Measurements from ENCODE around the gene NOS3.
"Not testable (repeated sequence)": the region's sequence is repeated elsewhere in the genome, so short reads cannot be mapped to it uniquely, and the experiment has no call there.

The NOS3 gene

DNA sequence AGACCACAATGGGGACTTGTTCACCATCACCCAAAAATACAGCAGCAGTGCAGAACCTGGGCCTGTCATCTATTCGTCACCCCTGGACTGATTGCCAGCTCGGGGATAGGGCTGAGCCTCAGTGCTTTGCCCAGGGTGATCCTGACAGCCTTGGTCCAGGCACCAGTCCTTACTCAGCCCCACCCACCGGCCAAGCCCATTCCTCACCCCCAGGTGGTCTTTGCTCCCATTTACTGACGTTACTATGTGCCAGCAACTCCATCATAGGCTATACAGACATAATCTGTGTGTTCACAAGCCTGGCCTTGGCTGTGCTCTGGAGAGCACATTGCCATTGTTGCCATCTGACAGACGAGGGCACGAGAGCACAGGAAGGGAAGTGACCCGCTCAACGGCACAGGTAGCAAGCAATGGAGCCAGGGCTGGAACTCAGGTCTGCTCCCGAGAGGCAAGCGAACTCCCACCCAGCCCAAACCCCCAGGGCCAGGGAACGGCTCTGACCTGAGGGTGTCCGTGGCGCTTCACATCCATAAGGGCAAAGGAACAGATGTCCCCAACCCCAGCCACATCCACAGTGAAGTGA lies 26.6 kb downstream of the NOS3 start:
- no peak for DNase-seq (ENCODE audit: low read depth)

DNA sequence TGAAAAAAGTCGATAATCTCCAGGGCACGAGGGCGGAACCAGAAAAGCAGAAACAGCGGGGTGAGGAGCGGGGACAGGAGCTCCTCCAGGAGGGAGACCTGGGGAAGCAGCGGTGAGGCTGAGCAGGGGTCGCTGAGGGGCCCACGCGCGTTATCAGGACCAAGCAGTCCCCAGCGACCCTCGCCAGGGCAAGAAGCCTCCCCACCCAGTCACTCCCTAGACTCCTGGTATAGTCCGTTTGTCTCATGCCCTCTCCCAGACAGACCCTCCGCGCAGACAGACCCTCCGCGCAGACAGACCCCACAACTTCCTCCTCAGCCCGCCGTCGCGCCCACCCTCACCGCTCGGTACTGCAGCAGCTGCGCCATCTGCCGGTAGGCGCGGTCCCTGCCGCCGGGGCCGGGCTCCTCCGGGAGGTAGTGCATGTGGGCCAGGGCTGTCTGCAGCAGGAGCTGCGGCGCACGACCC lies 27.2 kb downstream of the NOS3 start:
- DNase-seq (ENCODE audit: low read depth) = peak; percentile 85

DNA sequence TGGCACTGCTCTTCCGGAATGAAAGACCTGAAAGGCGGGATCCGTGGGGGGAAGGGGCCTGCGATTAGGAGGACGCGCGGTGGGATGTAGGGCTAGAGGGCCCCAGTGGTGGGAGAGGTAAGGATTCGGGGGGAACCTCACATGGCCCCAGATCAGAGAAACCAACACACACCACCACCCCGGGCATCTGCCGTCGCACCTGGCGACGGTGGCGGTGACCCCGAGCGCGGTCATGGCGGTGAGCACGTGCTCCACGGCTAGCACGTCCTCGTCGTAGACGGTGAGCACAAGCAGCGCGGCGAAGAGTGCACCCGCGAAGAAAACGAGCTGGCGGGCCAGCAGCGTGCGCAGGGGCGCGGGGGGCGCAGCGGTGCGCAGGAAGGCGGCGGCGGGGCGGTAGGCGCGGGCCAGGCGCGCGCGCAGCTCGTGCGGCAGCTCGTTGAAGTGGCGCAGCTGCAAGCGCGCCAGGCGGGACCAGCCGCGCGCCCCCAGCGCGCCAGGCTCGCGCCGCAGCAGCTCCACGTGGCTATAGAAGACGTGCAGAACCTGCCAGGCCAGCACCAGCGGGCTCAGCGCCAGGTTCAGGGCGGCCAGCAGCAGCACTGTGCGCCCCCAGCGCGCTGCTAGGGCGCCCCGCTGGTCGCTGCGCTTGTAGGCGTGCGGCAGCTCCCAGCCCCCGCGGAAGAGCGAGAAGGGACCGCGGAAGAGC lies 27.8 kb downstream of the NOS3 start:
- peak; percentile 54 for DNase-seq (ENCODE audit: low read depth)

DNA sequence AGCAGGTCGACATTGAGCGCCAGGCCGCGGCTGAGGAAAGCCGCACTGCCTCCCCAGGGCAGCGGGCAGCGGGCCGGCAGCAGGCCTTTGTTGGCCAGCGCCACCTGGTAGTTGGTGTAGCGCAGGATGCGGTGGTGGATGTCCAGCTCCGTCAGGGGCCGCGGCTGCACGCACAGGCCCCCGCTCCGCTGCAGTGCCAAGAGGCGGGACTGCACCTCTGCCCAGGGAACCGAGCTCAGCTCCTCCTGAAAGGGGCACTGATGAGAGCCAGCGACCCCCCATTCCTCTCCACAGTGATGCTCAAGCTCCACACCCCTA lies 28.3 kb downstream of the NOS3 start:
- DNase-seq (ENCODE audit: low read depth) = no peak

DNA sequence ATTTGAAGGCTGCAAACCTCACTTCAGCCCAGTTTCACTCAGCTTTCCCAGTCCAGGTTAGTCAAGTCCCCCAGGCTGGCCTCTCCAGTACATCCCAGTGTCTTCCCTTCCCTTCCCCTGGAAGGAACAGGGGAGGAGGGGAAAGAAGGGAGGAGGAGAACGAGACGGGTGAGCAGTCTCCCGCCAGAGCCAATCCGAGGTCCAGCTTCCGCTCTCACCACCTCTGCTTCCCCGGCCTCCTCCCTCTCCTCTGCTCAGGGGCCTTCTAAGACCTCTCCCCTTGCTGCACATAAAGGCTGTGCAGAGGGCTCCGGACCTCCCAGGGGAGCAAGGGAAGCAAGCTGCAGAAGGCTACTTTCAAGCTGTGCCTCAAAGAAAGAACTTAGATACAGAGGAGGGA lies 29.4 kb downstream of the NOS3 start:
- DNase-seq (ENCODE audit: low read depth) = no peak

DNA sequence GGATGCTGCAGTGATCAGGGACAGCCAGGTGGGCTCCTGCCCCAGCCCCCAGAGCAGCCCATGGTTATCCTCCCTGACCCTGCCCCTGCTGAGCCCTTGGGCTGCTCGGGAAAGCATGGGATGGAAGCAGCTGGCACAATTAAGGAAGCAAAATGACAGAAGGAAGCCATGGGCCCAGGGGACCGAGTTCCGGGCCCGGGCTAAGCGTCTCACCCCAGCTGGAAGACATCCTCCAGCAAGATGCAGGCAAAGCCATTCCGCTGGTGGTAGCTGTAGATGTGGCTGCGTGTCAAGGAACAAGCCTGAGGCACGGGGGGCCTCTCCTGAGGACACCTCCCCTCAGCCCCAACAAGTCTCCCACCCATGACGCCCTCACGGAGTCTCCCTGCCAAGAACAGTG lies 32.4 kb downstream of the NOS3 start:
- DNase-seq (ENCODE audit: low read depth) = no peak

GRCh38 chr7:151024435-151025056 lies 33.7 kb downstream of the NOS3 start, which contains the start of gene ATG9B:
Gene ATG9B, minus strand, starts transcription at chr7:151024494. Its CDS starts 71 bp downstream, at chr7:151024423.
- DNase-seq (ENCODE audit: low read depth) = no peak

DNA sequence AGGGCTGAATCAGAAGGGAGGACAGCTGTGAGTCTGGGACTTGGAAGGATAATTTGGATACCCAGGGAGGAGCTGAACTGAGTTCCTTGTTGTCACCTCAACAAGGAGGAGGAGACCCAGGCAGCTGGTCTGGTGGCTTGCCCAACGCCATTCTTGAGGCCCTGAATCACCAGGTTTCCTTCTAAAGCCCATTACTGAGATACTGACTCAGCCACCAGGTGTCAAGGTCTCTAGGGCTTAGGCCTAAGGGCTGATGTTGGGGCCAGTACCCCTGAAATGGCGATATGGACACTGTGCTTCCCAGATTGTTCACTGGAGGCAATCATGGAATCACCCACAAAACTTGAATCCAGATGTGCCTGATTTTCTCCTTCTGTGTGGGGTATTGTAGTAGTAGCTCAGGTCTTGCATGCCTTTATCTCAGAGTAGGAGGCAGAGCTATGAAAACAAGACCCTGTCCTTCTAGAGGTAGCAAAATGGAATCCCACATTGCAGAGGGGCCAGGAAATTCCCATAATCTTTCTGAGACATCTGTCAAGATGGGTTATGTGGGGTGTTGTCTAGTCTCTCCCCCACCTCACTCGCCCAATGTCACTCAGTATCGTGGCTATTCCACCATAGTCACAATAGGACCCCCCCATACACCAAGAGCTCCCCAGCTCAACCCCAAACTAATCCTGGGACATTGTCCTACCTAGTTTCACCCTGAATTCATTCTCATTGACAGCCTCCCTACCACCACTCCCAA lies 35.3 kb downstream of the NOS3 start:
- no peak for DNase-seq (ENCODE audit: low read depth)

- DNase-seq (ENCODE audit: low read depth) = not testable (repeated sequence)
Observed at GRCh38 chr7:151026771-151027727, 36.2 kb downstream of the NOS3 start.

GRCh38 chr7:151027728-151028130 lies 36.9 kb downstream of the NOS3 start:
- DNase-seq (ENCODE audit: low read depth) = not testable (repeated sequence)

DNA sequence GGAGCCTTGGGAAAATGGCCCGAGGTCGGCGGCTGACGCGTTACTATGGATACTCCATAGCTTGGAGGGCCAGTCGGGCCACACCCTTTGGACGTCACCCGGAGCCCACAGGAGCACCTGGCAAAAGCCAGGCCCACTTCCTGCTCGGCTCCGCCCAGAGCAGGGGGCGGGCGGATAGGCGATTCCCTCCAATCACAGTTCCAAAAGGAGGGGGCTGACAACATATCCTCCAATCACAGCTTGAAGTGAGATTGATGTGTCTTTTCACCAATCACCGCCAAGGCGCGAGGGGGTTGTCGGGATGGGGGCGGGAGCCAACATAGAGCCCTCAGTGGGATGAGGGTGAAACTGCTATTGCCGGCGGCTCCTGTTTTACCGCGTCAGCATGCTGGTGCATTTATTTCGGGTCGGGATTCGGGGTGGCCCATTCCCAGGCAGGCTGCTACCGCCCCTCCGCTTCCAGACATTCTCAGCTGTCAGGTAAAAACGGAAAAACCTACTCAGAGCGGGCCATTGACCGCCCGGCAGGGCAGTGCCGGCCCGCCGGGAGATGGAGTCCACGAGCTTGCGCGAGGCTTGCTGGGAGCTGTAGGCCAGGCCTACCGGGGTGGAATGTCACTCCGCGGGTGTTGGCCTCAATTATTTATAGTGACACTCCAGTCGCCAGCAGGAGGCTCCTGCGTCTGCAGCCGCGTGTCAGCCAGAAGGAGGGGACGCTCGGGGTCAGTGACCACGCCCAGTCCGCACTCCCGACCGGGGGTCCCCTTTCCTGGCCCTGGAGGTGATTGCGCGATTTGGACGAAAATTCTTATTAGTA lies 37.5 kb downstream of the NOS3 start, which contains the start of gene ABCB8:
ABCB8 (plus strand) TSS at position 320 of the 817 bp plus-strand sequence; CDS start at position 386, 66 bp downstream.
- DNase-seq (ENCODE audit: low read depth) = peak; percentile 96

DNA sequence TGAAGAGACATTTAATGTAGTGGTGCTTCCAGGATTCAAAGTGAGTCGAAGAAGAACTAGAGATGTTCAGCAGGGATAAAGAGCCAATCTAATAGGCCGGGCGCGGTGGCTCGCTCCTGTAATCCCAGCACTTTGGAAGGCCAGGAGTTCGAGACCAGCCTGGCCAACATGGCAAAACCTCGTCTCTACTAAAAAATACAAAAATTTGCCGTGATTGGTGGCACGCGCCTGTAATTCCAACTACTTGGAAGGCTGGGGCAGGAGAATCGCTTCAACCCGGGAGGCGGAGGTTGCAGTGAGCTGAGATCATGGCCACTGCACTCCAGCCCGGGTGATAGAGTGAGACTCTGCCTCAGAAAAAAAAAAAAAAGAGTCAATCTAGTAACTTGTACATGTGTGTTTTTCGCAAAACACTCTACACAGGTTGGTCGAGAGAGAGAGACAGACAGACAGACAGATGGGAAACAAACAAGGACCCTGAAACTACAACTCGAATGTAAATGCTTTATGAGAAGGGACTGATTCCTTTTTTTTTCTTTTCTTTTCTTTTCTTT lies 38.2 kb downstream of the NOS3 start:
- DNase-seq (ENCODE audit: low read depth) = no peak

- DNase-seq (ENCODE audit: low read depth) = no peak
Observed at GRCh38 chr7:151031011-151031410, 40.2 kb downstream of the NOS3 start.

DNA sequence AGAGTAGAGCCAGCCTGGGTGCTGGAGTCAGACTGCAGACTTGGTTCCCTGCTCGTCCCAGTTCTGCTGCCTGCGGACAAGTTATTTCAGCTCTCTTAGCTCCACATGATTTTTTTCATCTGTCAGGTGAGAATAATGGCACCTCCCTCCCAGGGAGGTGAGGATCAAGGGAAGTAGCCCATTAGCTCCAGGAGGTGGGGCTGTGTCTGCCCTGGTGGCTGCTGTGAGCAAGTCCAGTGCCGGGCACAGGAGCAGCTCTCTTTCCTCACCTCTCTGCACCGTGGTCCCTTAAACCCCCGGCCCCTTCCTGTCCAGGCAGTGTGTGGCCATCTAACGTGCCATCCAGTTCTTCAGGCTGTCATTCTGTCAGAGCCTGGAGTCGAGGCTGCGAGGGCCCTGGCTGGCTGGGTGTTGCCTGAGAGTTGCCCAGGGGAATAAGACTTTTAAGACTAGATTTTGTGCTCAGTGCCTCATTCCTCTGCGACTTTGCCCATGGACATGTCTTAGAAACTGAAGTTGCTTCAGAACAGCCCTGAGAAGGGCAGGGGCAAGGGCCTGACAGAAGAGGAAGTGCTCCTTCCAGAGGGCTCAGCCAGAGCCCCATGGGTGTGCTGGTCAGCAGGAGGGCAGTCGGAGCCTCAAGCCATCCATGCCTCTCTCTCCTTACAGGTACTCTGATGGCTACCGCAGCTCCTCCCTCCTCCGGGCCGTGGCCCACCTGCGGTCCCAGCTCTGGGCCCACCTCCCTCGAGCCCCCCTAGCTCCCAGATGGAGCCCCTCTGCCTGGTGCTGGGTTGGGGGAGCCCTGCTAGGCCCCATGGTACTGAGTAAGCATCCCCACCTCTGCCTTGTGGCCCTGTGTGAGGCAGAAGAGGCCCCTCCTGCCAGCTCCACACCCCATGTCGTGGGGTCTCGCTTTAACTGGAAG lies 42.4 kb downstream of the NOS3 start:
- DNase-seq (ENCODE audit: low read depth) = no peak

GRCh38 chr7:151033864-151034249 lies 43.0 kb downstream of the NOS3 start:
- DNase-seq (ENCODE audit: low read depth) = no peak

DNA sequence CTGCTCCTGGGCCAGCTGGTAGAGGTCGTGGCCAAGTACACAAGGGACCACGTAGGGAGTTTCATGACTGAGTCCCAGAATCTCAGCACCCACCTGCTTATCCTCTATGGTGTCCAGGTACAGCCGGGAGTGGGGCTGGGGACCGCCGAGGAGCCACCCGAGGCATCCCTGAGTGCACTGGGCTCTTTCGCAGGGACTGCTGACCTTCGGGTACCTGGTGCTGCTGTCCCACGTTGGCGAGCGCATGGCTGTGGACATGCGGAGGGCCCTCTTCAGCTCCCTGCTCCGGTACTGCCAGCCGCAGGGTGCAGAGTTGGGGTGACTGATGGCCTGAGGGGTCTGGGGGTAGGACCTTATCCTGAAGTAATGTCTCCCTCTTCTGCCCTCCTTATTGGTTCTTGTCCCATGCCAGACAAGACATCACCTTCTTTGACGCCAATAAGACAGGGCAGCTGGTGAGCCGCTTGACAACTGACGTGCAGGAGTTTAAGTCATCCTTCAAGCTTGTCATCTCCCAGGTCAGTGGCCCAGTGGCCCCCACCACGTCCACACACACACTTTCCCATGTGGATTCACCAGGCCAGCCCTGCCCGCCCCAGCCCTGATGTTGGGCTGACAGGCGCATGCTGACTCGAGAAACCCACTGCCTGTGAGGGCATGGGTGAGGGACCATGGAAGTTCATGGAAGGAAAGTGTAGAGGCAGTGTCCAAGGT lies 43.7 kb downstream of the NOS3 start:
- no peak for DNase-seq (ENCODE audit: low read depth)

DNA sequence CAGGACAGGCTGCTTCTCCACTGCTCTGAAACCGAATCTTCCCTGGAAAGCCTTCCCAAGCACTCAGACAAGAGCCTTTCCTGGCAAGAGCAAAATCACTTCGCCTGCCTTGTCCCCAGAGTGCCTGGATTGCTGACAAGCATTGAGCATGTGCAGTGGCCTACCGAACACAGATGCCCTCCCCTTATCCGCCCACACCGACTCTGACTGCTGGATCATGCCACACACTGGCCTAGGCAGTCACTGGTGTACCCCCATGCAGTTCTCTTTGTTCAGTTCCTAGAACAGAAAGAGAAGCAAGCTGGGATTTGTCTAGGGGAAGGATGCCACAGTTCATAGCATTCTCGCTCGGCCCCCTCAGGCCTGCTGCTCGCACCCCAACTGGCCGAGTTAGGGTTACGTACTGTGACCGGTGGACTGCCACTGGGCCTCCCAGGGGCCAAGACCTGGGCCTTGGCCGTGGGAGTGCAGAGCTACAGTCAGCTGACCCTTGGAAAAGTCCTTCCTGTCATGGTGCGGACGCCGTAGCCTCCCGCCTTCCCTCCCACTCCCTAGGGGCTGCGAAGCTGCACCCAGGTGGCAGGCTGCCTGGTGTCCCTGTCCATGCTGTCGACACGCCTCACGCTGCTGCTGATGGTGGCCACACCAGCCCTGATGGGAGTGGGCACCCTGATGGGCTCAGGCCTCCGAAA lies 44.4 kb downstream of the NOS3 start:
- DNase-seq (ENCODE audit: low read depth) = no peak

DNA sequence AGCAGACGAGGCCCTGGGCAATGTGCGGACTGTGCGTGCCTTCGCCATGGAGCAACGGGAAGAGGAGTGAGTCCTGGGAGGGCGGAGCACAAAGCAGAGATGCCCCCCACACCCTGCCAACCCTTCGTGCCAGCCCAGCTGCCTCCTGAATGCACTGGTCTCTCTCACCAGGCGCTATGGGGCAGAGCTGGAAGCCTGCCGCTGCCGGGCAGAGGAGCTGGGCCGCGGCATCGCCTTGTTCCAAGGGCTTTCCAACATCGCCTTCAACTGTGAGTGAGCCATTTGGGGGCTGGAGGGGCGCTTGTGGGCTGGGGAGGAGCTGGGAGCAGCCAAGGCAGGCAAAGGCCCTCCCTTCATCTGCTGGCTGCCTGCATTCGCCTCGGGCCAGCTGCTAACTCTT lies 45.1 kb downstream of the NOS3 start:
- no peak for DNase-seq (ENCODE audit: low read depth)

Data from activated T-cell treated with anti-CD3 and anti-CD28 coated beads for 48 hours (primary cell).